ENCODE data around the gene PTPRJ. TPM values are rescaled to one million over a fixed set of nuclear protein-coding genes. Genes with fewer than 3 reads are reported as not detected.

PTPRJ gene
- total and polyA plus RNA-seq, 9 of the 15 experiments (the other 6 are each of a cell fraction or from before 2014, with no cell fraction given): 0.56 to 10.7 (median 4.8) TPM

- intact Hi-C loops (cut with micrococcal nuclease): no loop called here
- Histone ChIP-seq H3K27ac (ENCODE audit: extremely low read depth, low read depth, low read length) (no peak overlapping the region), H4K20me1 (replicated peaks; ENCODE audit: control insufficient read depth, insufficient read depth, low read length) (no peaks in the 10 kb centered on the region), H3K79me2 (ENCODE audit: control insufficient read depth, insufficient read depth, low read length) (no peaks in the 10 kb centered on the region), H3K27me3 (ENCODE audit: control insufficient read depth in 2 of 2, insufficient read depth in 2 of 2, low read length in 2 of 2) (no peaks in the 10 kb centered on the region), H3K9me3 (replicated peaks; ENCODE audit: control insufficient read depth, insufficient read depth, low read depth, low read length) (no peaks in the 10 kb centered on the region), H3K9me1 (ENCODE audit: control insufficient read depth, insufficient read depth, low read length) (no peaks in the 10 kb centered on the region), H2AFZ (ENCODE audit: low read depth, low read length) (no peak overlapping the region), H3K4me2 (ENCODE audit: insufficient read depth, low read length) (no peak overlapping the region), H3K4me1 (replicated peaks in 1 of 2; ENCODE audit: control insufficient read depth in 2 of 2, insufficient read depth in 2 of 2, low read length in 2 of 2) (no peaks in the 10 kb centered on the region), H3K9ac (ENCODE audit: insufficient read depth in 1 of 2, low read depth in 2 of 2, low read length in 2 of 2) (no peak overlapping the region), H3K36me3 (ENCODE audit: control insufficient read depth, insufficient read depth, low read length) (peaks cover 3% of the 10 kb centered on the region; the same call in 1 of the 3 replicates), H3K4me3 (no peak overlapping the region)
- TF ChIP-seq TRIM24 (IDR thresholded peaks at IDR 0.05): no peak
- TF ChIP-seq MEF2D (tag; conservative IDR thresholded peaks at IDR 0.05; ENCODE audit: low read depth): no peak
- no peak for TF ChIP-seq KDM5B (IDR thresholded peaks at IDR 0.05; ENCODE audit: insufficient replicate concordance, low read depth, low read length)
- TF ChIP-seq E2F1 (CRISPR knock-in tag; IDR thresholded peaks at IDR 0.05): no peak
- TF ChIP-seq SMARCC2 (IDR thresholded peaks at IDR 0.05; ENCODE audit: low read depth): no peak
- BruUV-seq (replicated peaks): no TSS peak
- ATAC-seq (no peak), FAIRE-seq (no peak), DNase-seq (ENCODE audit: extremely low read depth in 1 of 4, low spot score in 3 of 4) (no peak)
- ChIA-PET POLR2A (interaction anchor here (0.6 kb wide), 1 partner anchor 231 kb away, joined by 3 read pairs; no protein-coding TSS in a partner anchor), CTCF (ENCODE audit: low intra/inter-chr PET ratio) (no interaction called here)
- in situ Hi-C loops (cut with MboI): no loop called here
- WGBS (ENCODE audit: insufficient coverage, low coverage, missing lambda C conversion rate): 0% methylated on average over 1 of the region's 1 CpG
Measured at GRCh38 chr11:48162885-48163268, 182.5 kb downstream of the PTPRJ start.

Data from K562 (cell line).